Fibroblast of mammary gland (primary cell): Measurements from ENCODE around the gene SLC39A8.

Experiments used
- DNase-seq: peaks from one replicate; pipeline ENCODE4 v3.0.0-alpha.2; 2010; ENCODE audit warnings: low read depth
- H3K4me3 ChIP-seq: 2 replicates; pipeline ENCODE4 v1.5.1; 2011; ENCODE audit warnings: low read depth, mild to moderate bottlenecking, low read length, moderate library complexity; ENCODE audit not compliant: control insufficient read depth
- TF ChIP-seq, protein P1 (sequence below): conservative IDR thresholded peaks from 2 replicates; pipeline ENCODE4 v1.5.1; 2011; ENCODE audit warnings: low read depth, low read length, inconsistent platforms; ENCODE audit not compliant: control insufficient read depth, insufficient read depth

Gene SLC39A8

DNA sequence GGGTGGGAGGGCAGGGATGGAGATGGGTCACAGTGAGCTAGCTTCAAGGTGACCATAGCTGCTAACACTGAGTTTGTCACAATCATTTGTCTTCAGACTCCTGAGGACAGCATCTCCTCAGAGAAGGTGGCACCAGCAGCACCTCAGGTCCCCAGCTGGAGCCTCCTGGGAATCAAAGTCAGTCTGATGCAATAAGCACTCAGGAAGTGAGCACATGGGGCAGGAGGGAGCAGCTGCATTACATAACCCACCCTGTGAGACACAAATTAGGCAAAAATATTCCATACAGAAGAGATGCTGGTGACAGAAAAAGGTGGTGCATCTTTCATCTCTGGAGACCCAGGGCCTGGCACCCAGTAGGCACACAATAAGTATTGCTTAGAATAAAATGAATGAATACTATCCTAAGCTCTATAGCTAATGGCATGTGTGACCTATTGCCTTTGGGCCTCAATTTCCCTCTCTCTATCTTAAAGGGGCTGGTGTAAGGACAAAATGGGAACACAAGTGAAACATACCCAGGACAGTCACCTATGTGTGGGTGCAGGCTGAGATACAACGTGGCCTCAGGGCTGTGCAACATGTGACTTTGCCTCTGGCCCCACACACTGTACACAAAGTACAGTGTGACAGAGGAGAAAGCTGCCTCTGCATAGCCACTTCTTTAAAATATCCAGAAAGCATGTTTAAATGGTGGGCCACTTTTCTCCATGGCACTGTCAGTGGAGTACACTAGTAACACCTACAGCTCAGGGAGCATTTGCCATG lies 37.1 kb downstream of the SLC39A8 start:
- DNase-seq, result peak; percentile 17
- TF ChIP-seq, protein P1, sequence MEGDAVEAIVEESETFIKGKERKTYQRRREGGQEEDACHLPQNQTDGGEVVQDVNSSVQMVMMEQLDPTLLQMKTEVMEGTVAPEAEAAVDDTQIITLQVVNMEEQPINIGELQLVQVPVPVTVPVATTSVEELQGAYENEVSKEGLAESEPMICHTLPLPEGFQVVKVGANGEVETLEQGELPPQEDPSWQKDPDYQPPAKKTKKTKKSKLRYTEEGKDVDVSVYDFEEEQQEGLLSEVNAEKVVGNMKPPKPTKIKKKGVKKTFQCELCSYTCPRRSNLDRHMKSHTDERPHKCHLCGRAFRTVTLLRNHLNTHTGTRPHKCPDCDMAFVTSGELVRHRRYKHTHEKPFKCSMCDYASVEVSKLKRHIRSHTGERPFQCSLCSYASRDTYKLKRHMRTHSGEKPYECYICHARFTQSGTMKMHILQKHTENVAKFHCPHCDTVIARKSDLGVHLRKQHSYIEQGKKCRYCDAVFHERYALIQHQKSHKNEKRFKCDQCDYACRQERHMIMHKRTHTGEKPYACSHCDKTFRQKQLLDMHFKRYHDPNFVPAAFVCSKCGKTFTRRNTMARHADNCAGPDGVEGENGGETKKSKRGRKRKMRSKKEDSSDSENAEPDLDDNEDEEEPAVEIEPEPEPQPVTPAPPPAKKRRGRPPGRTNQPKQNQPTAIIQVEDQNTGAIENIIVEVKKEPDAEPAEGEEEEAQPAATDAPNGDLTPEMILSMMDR, result no peak
- no peak overlapping the region for H3K4me3 ChIP-seq

- TF ChIP-seq, protein P1, result no peak
- no peak overlapping the region for H3K4me3 ChIP-seq
- DNase-seq, result no peak
These were observed 39.6 kb downstream of the SLC39A8 start for GRCh38 chr4:102305666-102306065.

GRCh38 chr4:102302762-102303161 lies 42.5 kb downstream of the SLC39A8 start:
- H3K4me3 ChIP-seq, result no peak overlapping the region
- TF ChIP-seq, protein P1, result no peak
- no peak for DNase-seq

DNA sequence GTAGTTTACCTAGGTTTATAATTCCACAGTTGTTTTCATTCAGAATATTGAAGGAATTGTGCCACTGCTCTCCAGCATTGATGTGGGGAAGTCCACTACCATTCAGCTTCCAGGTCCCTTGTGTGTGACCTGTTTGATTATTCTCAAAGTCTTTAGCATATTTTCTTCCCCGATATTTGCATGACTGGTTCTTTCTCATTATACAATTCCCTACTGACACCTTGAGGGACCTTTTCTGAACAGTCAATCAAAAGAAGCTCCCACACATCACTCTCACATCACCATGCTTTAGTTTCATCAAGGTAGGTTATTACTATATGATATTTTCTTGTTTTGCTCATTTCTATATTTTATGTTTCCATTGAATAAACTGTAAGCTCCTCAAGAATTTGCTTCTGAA lies 44.1 kb downstream of the SLC39A8 start:
- TF ChIP-seq, protein P1, result no peak
- H3K4me3 ChIP-seq, result no peak overlapping the region
- DNase-seq, result no peak

DNA sequence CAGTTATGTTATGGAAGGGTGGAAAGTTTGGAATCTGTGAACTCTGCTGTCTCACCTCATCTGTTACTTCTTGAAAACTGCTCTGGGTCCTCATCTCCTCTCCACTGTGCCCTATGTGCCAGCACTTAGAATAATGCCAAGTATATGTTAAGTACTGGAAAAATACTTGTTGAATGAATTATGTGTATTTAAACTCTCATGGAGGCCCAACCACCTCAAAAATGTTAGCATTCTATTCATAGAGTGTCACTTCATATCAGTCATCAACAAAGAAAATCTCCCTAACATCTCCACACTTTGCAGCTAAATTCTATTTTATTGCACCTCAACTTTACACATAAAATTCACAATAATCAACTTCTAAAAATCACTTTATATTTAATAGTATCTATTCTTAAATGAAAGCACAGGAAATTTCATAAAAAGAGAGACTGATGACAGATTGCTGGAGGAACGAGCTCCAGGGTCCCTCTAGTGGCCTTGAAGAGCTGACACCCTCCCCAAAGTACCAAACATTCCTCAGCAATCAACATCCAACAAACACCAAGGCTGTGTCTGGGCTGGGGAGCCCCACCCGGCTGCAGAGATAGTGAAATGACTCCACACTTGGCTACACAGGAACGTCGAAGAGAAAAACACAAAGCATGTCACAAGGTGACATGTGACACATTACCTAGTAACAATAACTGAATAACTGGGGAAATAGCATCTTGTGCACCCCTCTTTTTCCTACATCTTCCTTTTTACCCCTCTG lies 45.8 kb downstream of the SLC39A8 start:
- TF ChIP-seq, protein P1, result peak; percentile 74
- peak; percentile 45 for DNase-seq
- no peak overlapping the region for H3K4me3 ChIP-seq

DNA sequence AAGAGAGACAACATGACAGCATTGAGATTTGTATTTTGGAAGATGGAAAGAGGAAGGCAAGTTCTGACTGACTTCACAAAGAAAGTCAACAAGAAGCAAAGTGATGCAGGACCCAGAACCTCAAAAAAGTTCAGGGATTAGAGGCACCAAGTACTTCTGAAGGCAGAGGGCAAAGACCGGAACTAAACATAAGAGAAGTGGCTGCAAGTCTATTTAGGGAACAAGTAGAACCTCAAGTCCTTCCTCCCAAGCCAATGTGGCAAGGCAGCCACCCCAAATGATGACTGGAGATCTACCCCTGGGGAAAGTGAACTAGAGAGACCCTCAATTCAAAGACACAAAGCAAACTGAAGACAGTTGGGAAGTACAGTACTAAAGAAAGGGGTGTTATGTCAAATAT lies 46.6 kb downstream of the SLC39A8 start:
- TF ChIP-seq, protein P1, result no peak
- DNase-seq, result no peak
- no peak overlapping the region for H3K4me3 ChIP-seq
